LNCaP clone FGC (cell line): ENCODE results near the gene ANKS4B.
"Not testable (repeated sequence)": the region's sequence is repeated elsewhere in the genome, so short reads cannot be mapped to it uniquely, and the experiment has no call there.

Source experiments
- DNase-seq: peaks from one replicate; pipeline ENCODE4 v3.0.0-alpha.2; 2011; ENCODE audit warnings: low read depth
- H3K4me3 ChIP-seq: 2 replicates; pipeline ENCODE4 v1.5.1; 2011; ENCODE audit warnings: mild to moderate bottlenecking, low read depth, low read length, control low read depth
- CTCF ChIP-seq: IDR thresholded peaks from 2 replicates; pipeline ENCODE4 v1.5.1; 2012; ENCODE audit warnings: mild to moderate bottlenecking; ENCODE audit not compliant: control insufficient read depth, insufficient read depth; ENCODE audit errors: extremely low read depth

Gene ANKS4B

GRCh38 chr16:21244518-21245215 lies 11.2 kb downstream of the ANKS4B start:
- DNase-seq: no peak
- H3K4me3 ChIP-seq: no peak overlapping the region
- TF ChIP-seq CTCF: no peak

GRCh38 chr16:21248179-21248578 lies 14.7 kb downstream of the ANKS4B start:
- H3K4me3 ChIP-seq, DNase-seq: not testable (repeated sequence)

- TF ChIP-seq CTCF: no peak
- DNase-seq: no peak
- H3K4me3 ChIP-seq: no peak overlapping the region
Observed at GRCh38 chr16:21250072-21250923, 16.8 kb downstream of the ANKS4B start.

GRCh38 chr16:21253470-21253869 lies 20.0 kb downstream of the ANKS4B start:
- H3K4me3 ChIP-seq: no peak overlapping the region
- TF ChIP-seq CTCF: no peak
- DNase-seq: no peak

GRCh38 chr16:21256636-21257035 lies 23.1 kb downstream of the ANKS4B start:
- no peak overlapping the region for H3K4me3 ChIP-seq
- DNase-seq: no peak
- no peak for TF ChIP-seq CTCF

- H3K4me3 ChIP-seq: no peak overlapping the region
- no peak for TF ChIP-seq CTCF
- DNase-seq: no peak
Observed at GRCh38 chr16:21257284-21257683, 23.8 kb downstream of the ANKS4B start.

- no peak for TF ChIP-seq CTCF
- DNase-seq: no peak
- H3K4me3 ChIP-seq: no peak overlapping the region
Observed at GRCh38 chr16:21260870-21261791, 27.6 kb downstream of the ANKS4B start.
